ENCODE results near the gene FOXD1.

FOXD1 gene

DNA sequence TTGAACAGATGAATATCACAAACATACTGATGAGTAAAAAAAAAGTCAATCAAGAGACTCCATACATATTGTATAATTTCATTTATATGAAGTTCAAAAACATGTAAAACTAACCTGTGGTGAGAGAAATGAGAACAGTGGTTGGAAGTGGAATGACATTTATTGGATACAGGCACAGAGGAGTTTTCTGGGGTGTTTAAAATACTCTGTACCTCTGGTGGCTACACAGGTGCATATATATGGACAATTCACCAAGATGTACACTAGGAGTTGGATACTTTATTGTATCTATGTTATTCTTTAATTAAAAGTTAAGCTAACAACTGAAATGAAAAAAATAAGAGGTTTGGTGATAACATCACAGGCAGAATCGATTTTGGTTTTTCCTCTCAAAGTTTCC lies 14.1 kb downstream of the FOXD1 start:
- Mint-ChIP-seq H3K9me3 (no peaks in the 10 kb centered on the region), H3K4me1 (peaks cover 6% of the 10 kb centered on the region), H3K27me3 (peaks cover 76% of the 10 kb centered on the region), H3K27ac (ENCODE audit: low read depth) (no peak overlapping the region), H3K4me3 (no peak overlapping the region), H3K36me3 (ENCODE audit: insufficient read depth) (peaks cover 8% of the 10 kb centered on the region)
- ATAC-seq (replicated peaks; ENCODE audit: extremely low read depth, poor library complexity, severe bottlenecking) (no peak), DNase-seq (ENCODE audit: low spot score in 2 of 2) (no peak)

DNA sequence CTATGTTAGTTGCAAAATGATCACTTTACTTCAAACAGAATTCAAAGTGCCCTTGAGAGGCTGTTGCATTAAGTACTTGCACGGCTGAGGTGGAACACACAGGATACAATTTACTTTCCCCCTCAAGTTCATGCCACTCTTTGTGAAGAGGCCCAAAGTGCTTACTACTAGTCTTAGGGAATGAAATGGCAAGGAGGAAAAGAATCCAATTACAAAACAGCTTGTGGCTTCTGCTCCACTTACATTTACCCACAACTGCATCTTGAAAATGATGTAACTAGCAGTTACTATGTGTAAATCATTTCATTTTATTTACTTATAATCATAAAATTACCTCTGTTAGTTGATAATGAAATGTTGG lies 14.6 kb downstream of the FOXD1 start:
- Mint-ChIP-seq H3K36me3 (ENCODE audit: insufficient read depth) (peaks cover 8% of the 10 kb centered on the region), H3K27ac (ENCODE audit: low read depth) (no peak overlapping the region), H3K4me3 (no peak overlapping the region), H3K27me3 (peaks cover 71% of the 10 kb centered on the region), H3K4me1 (peaks cover 6% of the 10 kb centered on the region), H3K9me3 (no peaks in the 10 kb centered on the region)
- DNase-seq (ENCODE audit: low spot score in 2 of 2), result no peak
- no peak for ATAC-seq (replicated peaks; ENCODE audit: extremely low read depth, poor library complexity, severe bottlenecking)

DNA sequence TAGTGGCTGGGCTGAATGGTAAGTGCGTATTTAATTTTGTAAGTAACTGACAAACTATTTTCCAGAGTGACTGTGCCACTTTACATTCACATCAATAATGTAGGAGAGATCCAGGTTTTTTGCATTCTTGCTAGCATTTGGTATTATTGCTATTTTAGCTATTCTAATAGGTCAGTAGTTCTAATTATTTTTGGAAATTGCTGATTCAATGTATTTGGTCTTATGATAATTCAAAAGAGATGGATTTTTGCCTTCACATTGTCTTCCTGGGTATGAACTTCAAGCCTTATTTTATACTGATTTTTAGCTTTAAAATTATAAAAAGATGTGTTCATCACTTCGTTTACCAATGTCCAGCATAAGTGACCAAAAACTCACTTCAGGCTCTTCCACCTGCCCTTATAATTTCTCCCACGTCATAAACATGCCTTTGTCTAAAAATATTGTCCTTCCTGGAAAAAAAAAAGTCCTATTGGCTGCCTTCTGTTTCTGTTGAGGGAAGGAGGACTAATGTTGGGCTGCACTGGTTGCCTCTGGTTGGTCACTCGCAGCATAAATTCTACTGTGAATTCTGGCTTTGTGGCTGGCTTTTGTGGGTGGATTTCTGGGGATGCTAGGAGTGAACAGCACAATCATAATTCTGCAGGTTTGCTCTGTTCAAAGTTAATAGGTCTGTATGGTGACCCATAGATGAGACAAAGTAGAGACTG lies 15.2 kb downstream of the FOXD1 start:
- peaks cover 65% of the 10 kb centered on the region for H3K27me3 Mint-ChIP-seq
- peaks cover 6% of the 10 kb centered on the region for H3K4me1 Mint-ChIP-seq
- no peak overlapping the region for H3K27ac Mint-ChIP-seq (ENCODE audit: low read depth)
- no peak for DNase-seq (ENCODE audit: low spot score in 2 of 2)
- ATAC-seq (replicated peaks; ENCODE audit: extremely low read depth, poor library complexity, severe bottlenecking), result no peak
- peaks cover 8% of the 10 kb centered on the region for H3K36me3 Mint-ChIP-seq (ENCODE audit: insufficient read depth)
- H3K4me3 Mint-ChIP-seq, result no peak overlapping the region
- H3K9me3 Mint-ChIP-seq, result no peaks in the 10 kb centered on the region

DNA sequence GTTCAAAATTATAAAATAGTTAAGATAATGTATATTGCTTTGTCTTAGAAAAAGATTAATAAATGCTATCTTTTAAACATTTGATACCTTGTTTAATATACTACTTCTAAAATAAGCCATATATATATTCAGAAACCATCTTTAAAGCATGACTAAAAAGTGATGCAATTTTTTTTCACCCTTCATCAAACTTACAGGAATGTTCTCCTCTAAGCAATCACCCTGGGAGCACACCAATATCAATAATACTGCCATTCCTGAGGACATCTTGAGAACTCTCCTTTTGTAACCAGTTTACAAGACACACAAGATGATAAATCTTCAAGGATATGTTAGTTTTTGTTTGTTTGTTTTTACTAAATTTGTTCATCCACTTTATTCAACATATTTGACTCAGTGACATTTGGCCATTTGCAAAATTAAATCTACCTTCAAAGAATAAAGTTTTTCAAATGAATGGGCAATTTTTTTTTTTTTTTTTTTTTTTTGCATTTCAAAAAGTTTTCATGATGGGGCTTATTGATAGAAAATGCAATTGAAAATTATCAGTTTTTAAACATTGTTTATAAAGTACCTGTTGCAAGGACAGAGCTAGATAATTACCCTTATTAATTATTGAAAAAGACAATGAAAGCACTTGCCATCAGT lies 17.2 kb downstream of the FOXD1 start:
- DNase-seq (ENCODE audit: low spot score in 2 of 2) (no peak), ATAC-seq (replicated peaks; ENCODE audit: extremely low read depth, poor library complexity, severe bottlenecking) (no peak)
- Mint-ChIP-seq H3K27me3 (peaks cover 44% of the 10 kb centered on the region), H3K36me3 (ENCODE audit: insufficient read depth) (peaks cover 6% of the 10 kb centered on the region), H3K27ac (ENCODE audit: low read depth) (no peak overlapping the region), H3K9me3 (no peaks in the 10 kb centered on the region), H3K4me3 (no peak overlapping the region), H3K4me1 (no peaks in the 10 kb centered on the region)

DNA sequence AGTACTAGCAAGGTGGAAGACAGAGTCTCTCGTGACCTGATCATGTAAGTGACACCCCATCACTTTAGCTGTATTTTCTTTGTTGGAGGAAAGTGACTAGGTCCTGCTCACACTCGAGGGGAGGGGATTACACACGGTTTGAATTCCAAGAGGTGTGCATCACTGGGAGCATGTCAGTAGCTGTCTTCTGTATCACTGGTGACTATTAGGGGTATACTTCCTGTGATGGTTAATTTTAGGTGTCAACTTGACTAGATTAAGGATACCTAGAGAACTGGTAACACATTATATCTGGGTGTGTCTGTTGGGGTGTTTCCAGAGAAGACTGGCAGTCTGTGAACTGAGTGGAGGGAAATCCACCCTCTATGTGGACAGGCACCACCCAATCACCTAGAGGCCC lies 22.5 kb downstream of the FOXD1 start:
- H3K9me3 Mint-ChIP-seq, result no peaks in the 10 kb centered on the region
- ATAC-seq (replicated peaks; ENCODE audit: extremely low read depth, poor library complexity, severe bottlenecking) (no peak), DNase-seq (ENCODE audit: low spot score in 2 of 2) (no peak)
- no peak overlapping the region for H3K27ac Mint-ChIP-seq (ENCODE audit: low read depth)
- H3K4me3 Mint-ChIP-seq, result no peak overlapping the region
- H3K27me3 Mint-ChIP-seq, result peaks cover 40% of the 10 kb centered on the region
- no peaks in the 10 kb centered on the region for H3K4me1 Mint-ChIP-seq
- no peaks in the 10 kb centered on the region for H3K36me3 Mint-ChIP-seq (ENCODE audit: insufficient read depth)

GRCh38 chr5:73424556-73424977 lies 24.0 kb downstream of the FOXD1 start:
- no peak overlapping the region for H3K27ac Mint-ChIP-seq (ENCODE audit: low read depth)
- H3K4me1 Mint-ChIP-seq, result peaks cover 12% of the 10 kb centered on the region
- no peaks in the 10 kb centered on the region for H3K36me3 Mint-ChIP-seq (ENCODE audit: insufficient read depth)
- H3K4me3 Mint-ChIP-seq, result no peak overlapping the region
- DNase-seq (ENCODE audit: low spot score in 2 of 2), result no peak
- H3K9me3 Mint-ChIP-seq, result no peaks in the 10 kb centered on the region
- ATAC-seq (replicated peaks; ENCODE audit: extremely low read depth, poor library complexity, severe bottlenecking), result no peak
- peaks cover 55% of the 10 kb centered on the region for H3K27me3 Mint-ChIP-seq

DNA sequence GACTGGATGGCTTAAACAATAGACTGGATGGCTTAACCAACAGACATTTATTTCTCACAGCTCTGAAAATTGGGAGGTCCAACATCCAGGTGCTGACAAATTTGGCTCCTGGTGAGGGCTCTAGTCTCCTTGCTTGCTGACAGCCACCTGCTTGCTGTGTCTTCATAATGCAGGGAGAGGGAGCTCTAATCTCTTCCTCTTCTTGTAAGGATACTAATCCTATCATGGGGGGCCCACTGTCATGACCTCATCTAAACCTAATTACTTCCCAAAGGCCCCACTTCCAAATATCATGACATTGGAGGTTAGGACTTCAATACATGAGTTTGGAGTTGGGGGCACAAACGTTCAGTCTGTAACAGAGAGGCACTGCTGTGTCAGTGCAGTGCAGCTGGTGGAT lies 26.4 kb downstream of the FOXD1 start:
- Mint-ChIP-seq H3K36me3 (ENCODE audit: insufficient read depth) (peaks cover 1% of the 10 kb centered on the region), H3K27ac (ENCODE audit: low read depth) (no peak overlapping the region), H3K4me1 (peaks cover 20% of the 10 kb centered on the region), H3K27me3 (peaks cover 79% of the 10 kb centered on the region), H3K4me3 (no peak overlapping the region), H3K9me3 (no peaks in the 10 kb centered on the region)
- DNase-seq (ENCODE audit: low spot score in 2 of 2) (no peak), ATAC-seq (replicated peaks; ENCODE audit: extremely low read depth, poor library complexity, severe bottlenecking) (no peak)

GRCh38 chr5:73420666-73421065 lies 27.9 kb downstream of the FOXD1 start:
- Mint-ChIP-seq H3K4me3 (no peak overlapping the region), H3K27ac (ENCODE audit: low read depth) (no peak overlapping the region)

GRCh38 chr5:73419465-73420390 lies 28.8 kb downstream of the FOXD1 start:
- peaks cover 100% of the 10 kb centered on the region for H3K27me3 Mint-ChIP-seq

More at GRCh38 chr5:73420666-73421065, 27.9 kb downstream of the FOXD1 start:
- H3K27me3 Mint-ChIP-seq, result peaks cover 94% of the 10 kb centered on the region
- ATAC-seq (replicated peaks; ENCODE audit: extremely low read depth, poor library complexity, severe bottlenecking), result no peak
- DNase-seq (ENCODE audit: low spot score in 2 of 2), result no peak
- peaks cover 20% of the 10 kb centered on the region for H3K4me1 Mint-ChIP-seq
- H3K36me3 Mint-ChIP-seq (ENCODE audit: insufficient read depth), result peaks cover 1% of the 10 kb centered on the region
- no peaks in the 10 kb centered on the region for H3K9me3 Mint-ChIP-seq

GRCh38 chr5:73419117-73419464 lies 29.5 kb downstream of the FOXD1 start:
- Mint-ChIP-seq H3K4me1 (peaks cover 20% of the 10 kb centered on the region), H3K27ac (ENCODE audit: low read depth) (no peak overlapping the region), H3K4me3 (peak overlapping the region; percentile 16), H3K36me3 (ENCODE audit: insufficient read depth) (peaks cover 1% of the 10 kb centered on the region), H3K27me3 (peaks cover 100% of the 10 kb centered on the region), H3K9me3 (no peaks in the 10 kb centered on the region)
- DNase-seq (ENCODE audit: low spot score in 2 of 2) (no peak), ATAC-seq (replicated peaks; ENCODE audit: extremely low read depth, poor library complexity, severe bottlenecking) (no peak)

More at GRCh38 chr5:73419465-73420390, 28.8 kb downstream of the FOXD1 start:
- H3K4me1 Mint-ChIP-seq, result peaks cover 20% of the 10 kb centered on the region
- H3K27ac Mint-ChIP-seq (ENCODE audit: low read depth), result no peak overlapping the region
- H3K4me3 Mint-ChIP-seq, result peak overlapping the region; percentile 16
- no peak for DNase-seq (ENCODE audit: low spot score in 2 of 2)
- no peaks in the 10 kb centered on the region for H3K9me3 Mint-ChIP-seq
- no peak for ATAC-seq (replicated peaks; ENCODE audit: extremely low read depth, poor library complexity, severe bottlenecking)
- H3K36me3 Mint-ChIP-seq (ENCODE audit: insufficient read depth), result peaks cover 1% of the 10 kb centered on the region

DNA sequence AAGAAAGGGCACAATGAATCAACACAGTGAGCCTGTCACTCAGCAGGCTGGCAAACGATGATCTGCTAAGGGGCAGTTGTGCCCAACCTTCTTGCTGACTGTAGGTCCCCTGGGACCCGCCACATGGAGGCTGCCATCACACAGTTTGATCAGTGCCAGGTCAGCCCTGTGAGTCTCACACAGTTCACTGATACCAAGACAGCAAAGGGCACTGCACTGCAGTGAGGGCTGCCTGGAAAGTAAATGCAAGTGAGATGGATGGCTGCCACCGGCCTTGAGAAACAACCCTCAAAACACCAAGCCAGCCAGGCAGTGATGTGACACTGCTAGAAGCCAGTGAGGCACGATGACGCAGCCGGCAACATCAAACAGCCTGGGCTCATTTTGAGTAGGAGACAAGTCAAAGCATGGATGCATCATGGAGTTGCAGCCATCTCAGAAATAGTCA lies 30.3 kb downstream of the FOXD1 start:
- Mint-ChIP-seq H3K27ac (ENCODE audit: low read depth) (no peak overlapping the region), H3K36me3 (ENCODE audit: insufficient read depth) (peaks cover 1% of the 10 kb centered on the region), H3K27me3 (peaks cover 100% of the 10 kb centered on the region), H3K4me1 (peaks cover 20% of the 10 kb centered on the region), H3K9me3 (no peaks in the 10 kb centered on the region), H3K4me3 (no peak overlapping the region)
- ATAC-seq (replicated peaks; ENCODE audit: extremely low read depth, poor library complexity, severe bottlenecking), result no peak
- DNase-seq (ENCODE audit: low spot score in 2 of 2), result no peak

- DNase-seq (ENCODE audit: low spot score in 2 of 2), result no peak
- no peak for ATAC-seq (replicated peaks; ENCODE audit: extremely low read depth, poor library complexity, severe bottlenecking)
- Mint-ChIP-seq H3K27me3 (peaks cover 100% of the 10 kb centered on the region), H3K9me3 (no peaks in the 10 kb centered on the region), H3K27ac (ENCODE audit: low read depth) (no peak overlapping the region), H3K4me3 (no peak overlapping the region), H3K36me3 (ENCODE audit: insufficient read depth) (peaks cover 1% of the 10 kb centered on the region), H3K4me1 (peaks cover 20% of the 10 kb centered on the region)
These were observed 31.1 kb downstream of the FOXD1 start for GRCh38 chr5:73417303-73418034.
